ENCODE results near the gene TUBGCP3. TPM values are rescaled to one million over a fixed set of nuclear protein-coding genes. Genes with fewer than 3 reads are reported as not detected.

The TUBGCP3 gene
- total RNA-seq, 4 donors from 2014 or later = 23.3 to 43.6 (median 30.0) TPM

GRCh38 chr13:112569821-112570220 lies 18.1 kb downstream of the TUBGCP3 start:
- Histone ChIP-seq H3K4me1 (peaks cover 0 to 20% (median 3%) of the 10 kb centered on the region in 4 donors), H3K36me3 (peaks cover 0 to 9% (median under 1%) of the 10 kb centered on the region in 4 donors), H3K27ac (no peak overlapping the region), H3K9me3 (no peaks in the 10 kb centered on the region), H3K4me3 (no peak overlapping the region), H3K27me3 (no peaks in the 10 kb centered on the region)
- intact Hi-C loops (cut with DNase I; ENCODE audit: low total_unique reads) (no loop called here), in situ Hi-C loops (cut with MboI; ENCODE audit: low pct_ligation_motif_present in 1 of 4, low pct_unique_long_range_greater_than_20kb in 1 of 4, low sequenced_read_pairs in 3 of 4) (no loop called here)
- TF ChIP-seq EP300 (IDR thresholded peaks at IDR 0.05; ENCODE audit: low read depth) (no peak), CTCF (IDR thresholded peaks at IDR 0.05) (no peak), POLR2A (IDR thresholded peaks at IDR 0.05) (no peak), POLR2AphosphoS5 (IDR thresholded peaks at IDR 0.05) (no peak)
- WGBS, 2 donors (ENCODE audit: low coverage in 1 of 2) = 82 to 95% methylated on average over 2 to 7 of the region's 7 CpGs
- no peak for DNase-seq

- intact Hi-C loops (cut with DNase I; ENCODE audit: low total_unique reads) (no loop called here), in situ Hi-C loops (cut with MboI; ENCODE audit: low pct_ligation_motif_present in 1 of 4, low pct_unique_long_range_greater_than_20kb in 1 of 4, low sequenced_read_pairs in 3 of 4) (no loop called here)
- H3K27me3 ChIP-seq = no peaks in the 10 kb centered on the region
- peaks cover 0 to 20% (median 3%) of the 10 kb centered on the region in 4 donors for H3K36me3 ChIP-seq
- no peaks in the 10 kb centered on the region for H3K4me1 ChIP-seq
- no peaks in the 10 kb centered on the region for H3K9me3 ChIP-seq
- no peak for DNase-seq
- TF ChIP-seq CTCF (IDR thresholded peaks at IDR 0.05) = no peak
- TF ChIP-seq POLR2AphosphoS5 (IDR thresholded peaks at IDR 0.05) = no peak
- no peak for TF ChIP-seq EP300 (IDR thresholded peaks at IDR 0.05; ENCODE audit: low read depth)
- TF ChIP-seq POLR2A (IDR thresholded peaks at IDR 0.05) = no peak
- no peak overlapping the region for H3K27ac ChIP-seq
- no peak overlapping the region for H3K4me3 ChIP-seq
- WGBS, 2 donors (ENCODE audit: low coverage in 1 of 2) = 38 to 75% methylated on average over 2 to 5 of the region's 5 CpGs
Measured at GRCh38 chr13:112567161-112567862, 20.6 kb downstream of the TUBGCP3 start.

DNA sequence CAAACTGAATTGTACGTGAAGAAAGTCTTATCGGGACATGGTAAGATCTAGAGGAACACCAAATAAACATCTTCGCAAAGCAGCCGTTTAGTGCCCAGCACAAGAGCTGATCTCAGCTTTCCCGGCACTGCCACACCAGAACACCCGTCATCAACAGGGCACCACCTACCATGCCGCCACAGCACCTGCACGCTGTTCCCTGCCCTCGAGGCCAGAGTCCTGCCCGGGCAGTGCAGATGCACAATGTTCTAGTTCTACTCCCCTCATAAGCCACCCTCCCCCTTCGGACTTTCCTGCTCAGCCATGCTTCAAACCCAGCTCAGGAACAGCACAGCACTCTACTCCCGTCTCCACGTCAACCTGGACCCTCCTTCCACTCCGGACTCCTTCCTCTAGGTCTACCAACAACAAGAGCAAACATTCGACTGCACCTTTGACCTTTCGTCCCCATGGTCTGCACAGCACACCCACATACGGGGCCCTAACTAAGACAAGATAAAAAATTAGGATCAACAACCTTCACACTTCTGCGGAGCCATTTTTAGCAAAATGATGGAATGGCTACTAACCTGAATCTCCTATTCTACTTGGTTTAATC lies 25.1 kb downstream of the TUBGCP3 start:
- in situ Hi-C loops (cut with MboI; ENCODE audit: low pct_ligation_motif_present in 1 of 4, low pct_unique_long_range_greater_than_20kb in 1 of 4, low sequenced_read_pairs in 3 of 4) (no loop called here), intact Hi-C loops (cut with DNase I; ENCODE audit: low total_unique reads) (no loop called here)
- H3K36me3 ChIP-seq = peaks cover 0 to 14% (median 6%) of the 10 kb centered on the region in 4 donors
- no peaks in the 10 kb centered on the region for H3K27me3 ChIP-seq
- no peak for DNase-seq
- TF ChIP-seq POLR2A (IDR thresholded peaks at IDR 0.05) (no peak), EP300 (IDR thresholded peaks at IDR 0.05; ENCODE audit: low read depth) (no peak), CTCF (IDR thresholded peaks at IDR 0.05) (no peak), POLR2AphosphoS5 (IDR thresholded peaks at IDR 0.05) (no peak)
- H3K4me3 ChIP-seq = no peak overlapping the region
- H3K27ac ChIP-seq = no peak overlapping the region
- no peaks in the 10 kb centered on the region for H3K9me3 ChIP-seq
- WGBS, 2 donors (ENCODE audit: low coverage in 1 of 2) = 90 to 91% methylated on average over 13 to 18 of the region's 18 CpGs
- H3K4me1 ChIP-seq = no peaks in the 10 kb centered on the region

DNA sequence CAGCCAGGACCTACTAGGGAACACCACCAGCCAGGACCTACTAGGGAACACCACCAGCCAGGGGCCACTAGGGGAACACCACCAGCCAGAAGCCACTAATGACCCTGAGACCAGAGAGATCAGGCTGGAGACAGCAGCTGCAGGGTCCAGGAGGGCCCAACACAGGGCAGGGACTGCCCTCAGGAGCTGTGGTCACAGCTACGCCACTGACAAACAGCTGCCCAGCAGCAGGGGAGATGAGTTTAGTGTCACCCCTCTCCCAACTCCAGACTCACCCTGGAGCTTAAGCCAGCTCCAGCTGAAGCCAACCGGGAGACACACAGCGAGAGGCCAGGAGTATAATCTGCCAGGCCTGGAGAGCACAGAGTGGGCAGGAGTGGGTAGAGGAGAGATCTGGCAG lies 25.7 kb downstream of the TUBGCP3 start:
- intact Hi-C loops (cut with DNase I; ENCODE audit: low total_unique reads) (no loop called here), in situ Hi-C loops (cut with MboI; ENCODE audit: low pct_ligation_motif_present in 1 of 4, low pct_unique_long_range_greater_than_20kb in 1 of 4, low sequenced_read_pairs in 3 of 4) (no loop called here)
- H3K27me3 ChIP-seq = no peaks in the 10 kb centered on the region
- no peak for TF ChIP-seq POLR2AphosphoS5 (IDR thresholded peaks at IDR 0.05)
- no peak for TF ChIP-seq CTCF (IDR thresholded peaks at IDR 0.05)
- no peak for TF ChIP-seq EP300 (IDR thresholded peaks at IDR 0.05; ENCODE audit: low read depth)
- TF ChIP-seq POLR2A (IDR thresholded peaks at IDR 0.05) = no peak
- H3K9me3 ChIP-seq = no peaks in the 10 kb centered on the region
- H3K4me3 ChIP-seq = no peak overlapping the region
- 88 to 100% methylated on average over 1 to 3 of the region's 3 CpGs for WGBS, 2 donors (ENCODE audit: low coverage in 1 of 2)
- no peak for DNase-seq
- no peaks in the 10 kb centered on the region for H3K4me1 ChIP-seq
- no peak overlapping the region for H3K27ac ChIP-seq
- peaks cover 0 to 19% (median 9%) of the 10 kb centered on the region in 4 donors for H3K36me3 ChIP-seq
